ENCODE measurements around the gene HIVEP2. TPM values are rescaled to one million over a fixed set of nuclear protein-coding genes. Genes with fewer than 3 reads are reported as not detected.

The HIVEP2 gene
- total RNA-seq, 1 donor from 2014 or later = 18.6 TPM

- ATAC-seq = no peak
Observed at GRCh38 chr6:142797159-142797558, 147.8 kb downstream of the HIVEP2 start.

GRCh38 chr6:142796571-142796970, 148.4 kb downstream of the HIVEP2 start:
- H3K27ac ChIP-seq = no peak overlapping the region
- DNase-seq (no peak), ATAC-seq (peak; percentile 93)

More at GRCh38 chr6:142797159-142797558, 147.8 kb downstream of the HIVEP2 start:
- Histone ChIP-seq H3K9me3 (no peaks in the 10 kb centered on the region), H3K4me3 (no peak overlapping the region), H3K27me3 (no peaks in the 10 kb centered on the region), H3K36me3 (no peaks in the 10 kb centered on the region), H3K27ac (no peak overlapping the region), H3K4me1 (no peaks in the 10 kb centered on the region)
- no peak for DNase-seq
- intact Hi-C loops (cut with DNase I) = no loop called here
- TF ChIP-seq CTCF (IDR thresholded peaks at IDR 0.05) = no peak

DNA sequence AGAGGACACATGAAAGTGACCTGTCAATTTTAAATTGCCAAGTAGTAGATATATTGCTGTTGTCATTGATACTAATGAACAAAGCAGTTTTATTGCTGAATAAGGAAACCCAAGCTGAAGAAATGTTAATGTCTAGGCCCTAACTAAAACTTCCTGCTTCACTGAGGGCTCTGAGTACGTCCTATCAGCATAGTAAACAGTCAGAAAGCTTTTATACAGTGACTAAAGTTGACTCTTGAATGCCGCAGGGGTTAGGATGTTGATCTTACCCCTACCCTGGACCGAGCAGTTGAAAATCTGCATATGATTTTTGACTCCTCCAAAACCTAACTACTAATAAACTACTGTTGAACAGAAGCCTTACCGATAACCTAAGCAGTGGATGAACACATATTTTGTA, 149.0 kb downstream of the HIVEP2 start:
- ATAC-seq (peak; percentile 62), DNase-seq (no peak)
- H3K9me3 ChIP-seq = no peaks in the 10 kb centered on the region
- intact Hi-C loops (cut with DNase I) = no loop called here
- H3K27ac ChIP-seq = no peak overlapping the region
- TF ChIP-seq CTCF (IDR thresholded peaks at IDR 0.05) = no peak
- H3K4me1 ChIP-seq = no peaks in the 10 kb centered on the region
- H3K36me3 ChIP-seq = no peaks in the 10 kb centered on the region
- H3K4me3 ChIP-seq = no peak overlapping the region
- H3K27me3 ChIP-seq = no peaks in the 10 kb centered on the region

More at GRCh38 chr6:142796571-142796970, 148.4 kb downstream of the HIVEP2 start:
- Histone ChIP-seq H3K4me1 (no peaks in the 10 kb centered on the region), H3K9me3 (no peaks in the 10 kb centered on the region), H3K4me3 (no peak overlapping the region), H3K36me3 (no peaks in the 10 kb centered on the region), H3K27me3 (no peaks in the 10 kb centered on the region)
- TF ChIP-seq CTCF (IDR thresholded peaks at IDR 0.05) = no peak
- intact Hi-C loops (cut with DNase I) = no loop called here

- Histone ChIP-seq H3K36me3 (no peaks in the 10 kb centered on the region), H3K9me3 (no peaks in the 10 kb centered on the region), H3K27ac (no peak overlapping the region), H3K4me1 (no peaks in the 10 kb centered on the region), H3K4me3 (no peak overlapping the region), H3K27me3 (no peaks in the 10 kb centered on the region)
- ATAC-seq (no peak), DNase-seq (no peak)
- no peak for TF ChIP-seq CTCF (IDR thresholded peaks at IDR 0.05)
- intact Hi-C loops (cut with DNase I) = no loop called here
Observed at GRCh38 chr6:142794424-142794823, 150.6 kb downstream of the HIVEP2 start.

DNA sequence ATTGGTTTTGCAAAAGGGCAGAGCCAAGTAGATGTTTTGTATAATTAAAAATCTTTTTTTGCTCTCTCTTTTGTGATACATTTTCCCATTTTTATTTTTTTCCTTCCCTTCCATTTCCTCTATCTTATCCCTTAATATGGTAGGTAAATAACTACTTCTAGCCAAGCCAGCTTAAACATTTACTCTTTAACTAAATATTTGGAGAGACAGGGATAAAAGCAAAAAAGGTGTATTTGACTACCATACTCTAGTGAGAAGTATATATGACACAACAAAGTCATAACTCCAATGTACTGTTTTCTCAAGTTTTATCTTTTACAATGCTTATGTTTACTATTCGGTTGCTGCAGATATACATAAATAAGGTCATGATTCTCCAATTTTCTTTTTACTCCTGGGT, 154.7 kb downstream of the HIVEP2 start:
- Histone ChIP-seq H3K4me3 (no peak overlapping the region), H3K36me3 (no peaks in the 10 kb centered on the region), H3K27me3 (no peaks in the 10 kb centered on the region), H3K27ac (no peak overlapping the region), H3K4me1 (no peaks in the 10 kb centered on the region), H3K9me3 (no peaks in the 10 kb centered on the region)
- intact Hi-C loops (cut with DNase I) = no loop called here
- DNase-seq = no peak
- TF ChIP-seq CTCF (IDR thresholded peaks at IDR 0.05) = no peak
- no peak for ATAC-seq

- H3K27me3 ChIP-seq = no peaks in the 10 kb centered on the region
- intact Hi-C loops (cut with DNase I) = no loop called here
- no peaks in the 10 kb centered on the region for H3K4me1 ChIP-seq
- H3K36me3 ChIP-seq = no peaks in the 10 kb centered on the region
- no peak for ATAC-seq
- H3K9me3 ChIP-seq = no peaks in the 10 kb centered on the region
- no peak for DNase-seq
- no peak for TF ChIP-seq CTCF (IDR thresholded peaks at IDR 0.05)
- H3K27ac ChIP-seq = no peak overlapping the region
- H3K4me3 ChIP-seq = no peak overlapping the region
Observed at GRCh38 chr6:142787422-142787821, 157.6 kb downstream of the HIVEP2 start.

Data from upper lobe of right lung (tissue), 1 donor.